ENCODE data around the gene ZNF530.

Gene ZNF530

DNA sequence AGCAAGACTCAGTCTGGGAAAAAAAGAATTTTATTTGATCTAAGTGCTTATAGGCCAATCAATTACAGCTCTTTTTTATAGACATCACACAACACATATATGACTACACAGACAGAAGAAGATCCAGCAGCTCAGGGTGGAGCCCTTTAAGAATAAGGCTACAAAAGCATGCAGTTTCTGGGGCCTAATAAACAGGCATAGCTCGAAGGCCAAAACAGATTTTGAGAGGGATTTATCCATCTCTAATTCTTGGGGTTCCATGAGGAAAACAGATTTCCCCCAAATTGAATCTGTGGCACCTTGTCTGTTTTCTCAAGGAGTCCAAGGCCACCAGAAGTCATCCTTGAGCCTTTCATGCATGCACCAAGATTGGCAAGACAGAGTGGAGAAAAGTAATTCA is 36.1 kb upstream of the ZNF530 start:
- TF ChIP-seq, protein P1, sequence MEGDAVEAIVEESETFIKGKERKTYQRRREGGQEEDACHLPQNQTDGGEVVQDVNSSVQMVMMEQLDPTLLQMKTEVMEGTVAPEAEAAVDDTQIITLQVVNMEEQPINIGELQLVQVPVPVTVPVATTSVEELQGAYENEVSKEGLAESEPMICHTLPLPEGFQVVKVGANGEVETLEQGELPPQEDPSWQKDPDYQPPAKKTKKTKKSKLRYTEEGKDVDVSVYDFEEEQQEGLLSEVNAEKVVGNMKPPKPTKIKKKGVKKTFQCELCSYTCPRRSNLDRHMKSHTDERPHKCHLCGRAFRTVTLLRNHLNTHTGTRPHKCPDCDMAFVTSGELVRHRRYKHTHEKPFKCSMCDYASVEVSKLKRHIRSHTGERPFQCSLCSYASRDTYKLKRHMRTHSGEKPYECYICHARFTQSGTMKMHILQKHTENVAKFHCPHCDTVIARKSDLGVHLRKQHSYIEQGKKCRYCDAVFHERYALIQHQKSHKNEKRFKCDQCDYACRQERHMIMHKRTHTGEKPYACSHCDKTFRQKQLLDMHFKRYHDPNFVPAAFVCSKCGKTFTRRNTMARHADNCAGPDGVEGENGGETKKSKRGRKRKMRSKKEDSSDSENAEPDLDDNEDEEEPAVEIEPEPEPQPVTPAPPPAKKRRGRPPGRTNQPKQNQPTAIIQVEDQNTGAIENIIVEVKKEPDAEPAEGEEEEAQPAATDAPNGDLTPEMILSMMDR (conservative IDR thresholded peaks at IDR 0.05; ENCODE audit: low read length): no peak
- H3K4me3 ChIP-seq (ENCODE audit: low read length): no peak overlapping the region
- DNase-seq (ENCODE audit: low read depth): no peak

DNA sequence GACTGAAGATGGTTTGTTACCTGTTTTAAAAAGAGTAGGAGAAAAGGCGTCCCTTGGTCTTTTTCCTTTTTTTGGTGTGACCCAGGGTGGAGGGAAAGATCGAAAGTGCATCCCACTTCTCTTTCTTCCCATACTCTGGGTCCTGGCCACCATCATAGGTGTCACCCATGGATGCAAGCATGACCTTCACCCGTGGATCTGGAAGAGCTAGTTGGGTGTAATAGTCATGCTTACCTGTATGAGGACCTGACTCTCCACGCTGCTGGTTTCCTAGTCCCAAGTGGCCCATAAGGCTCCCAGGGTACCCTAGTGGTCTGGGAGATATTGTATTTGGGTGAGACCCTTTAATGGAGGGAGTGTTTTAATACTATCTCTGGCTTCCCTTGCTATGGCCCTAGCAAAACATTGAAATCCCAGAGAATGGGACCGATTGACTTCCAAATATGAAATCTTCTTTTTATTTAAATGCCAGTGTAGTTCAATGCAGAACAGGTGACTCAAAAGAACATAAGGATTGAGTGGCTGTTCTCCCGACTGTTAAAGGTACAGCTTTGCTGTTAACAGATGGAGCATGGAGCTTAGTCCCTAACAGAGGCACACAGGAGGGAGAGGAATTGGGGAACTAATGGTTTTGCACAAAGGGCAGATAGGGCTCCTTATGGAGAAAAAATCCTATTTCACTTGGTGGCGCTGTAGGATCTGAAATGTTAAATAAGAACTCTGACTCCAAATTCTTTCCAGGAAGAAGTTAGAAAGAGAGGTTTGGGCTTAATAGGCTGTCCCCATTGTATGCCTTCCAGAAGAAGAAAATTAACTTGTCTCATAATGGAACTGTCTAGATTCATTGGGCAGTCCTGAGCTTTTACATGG is 33.1 kb upstream of the ZNF530 start:
- no peak overlapping the region for H3K4me3 ChIP-seq (ENCODE audit: low read length)
- TF ChIP-seq, protein P1 (conservative IDR thresholded peaks at IDR 0.05; ENCODE audit: low read length): no peak
- DNase-seq (ENCODE audit: low read depth): peak; percentile 27

DNA sequence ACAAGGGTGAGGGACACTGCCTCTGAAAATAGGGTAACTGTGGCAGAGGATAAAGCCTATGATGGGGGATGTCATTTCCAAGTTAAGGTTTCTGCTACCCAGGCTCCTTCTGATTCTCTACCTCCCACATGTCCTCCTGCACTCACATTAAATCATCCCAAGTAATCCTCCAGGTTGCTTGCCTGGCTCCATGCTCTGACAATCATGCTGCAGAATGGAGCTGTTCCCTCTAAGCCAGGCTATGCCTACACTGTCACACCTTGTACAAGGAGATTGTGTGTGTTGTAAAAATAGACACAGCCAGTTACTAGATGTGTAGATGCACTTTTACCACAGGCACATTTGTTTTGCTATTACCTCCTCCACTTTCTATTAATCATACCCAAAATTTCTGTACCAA is 29.0 kb upstream of the ZNF530 start:
- DNase-seq (ENCODE audit: low read depth): no peak
- no peak overlapping the region for H3K4me3 ChIP-seq (ENCODE audit: low read length)
- TF ChIP-seq, protein P1 (conservative IDR thresholded peaks at IDR 0.05; ENCODE audit: low read length): no peak

DNA sequence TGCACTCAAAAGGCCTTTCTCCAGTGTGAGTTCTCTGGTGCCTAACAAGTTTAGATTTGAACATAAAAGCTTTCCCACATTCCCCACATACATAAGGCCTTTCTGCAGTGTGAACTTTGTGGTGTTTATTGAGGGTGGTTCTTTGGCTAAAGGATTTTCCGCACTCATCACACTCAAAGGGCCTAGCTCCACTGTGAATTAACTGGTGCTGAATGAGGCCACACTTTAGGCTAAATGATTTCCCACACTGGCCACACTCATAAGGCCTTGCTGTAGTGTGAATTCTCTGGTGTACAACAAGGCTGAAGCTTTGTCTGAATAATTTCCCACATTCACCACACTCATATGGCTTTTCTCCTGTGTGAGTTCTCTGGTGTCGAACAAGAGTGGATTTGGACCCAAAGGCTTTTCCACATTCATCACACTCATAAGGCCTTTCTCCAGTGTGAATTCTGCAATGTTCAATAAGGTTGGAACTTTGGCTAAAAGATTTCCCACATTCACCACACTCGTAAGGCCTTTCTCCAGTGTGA is 27.2 kb upstream of the ZNF530 start:
- H3K4me3 ChIP-seq (ENCODE audit: low read length): no peak overlapping the region

DNA sequence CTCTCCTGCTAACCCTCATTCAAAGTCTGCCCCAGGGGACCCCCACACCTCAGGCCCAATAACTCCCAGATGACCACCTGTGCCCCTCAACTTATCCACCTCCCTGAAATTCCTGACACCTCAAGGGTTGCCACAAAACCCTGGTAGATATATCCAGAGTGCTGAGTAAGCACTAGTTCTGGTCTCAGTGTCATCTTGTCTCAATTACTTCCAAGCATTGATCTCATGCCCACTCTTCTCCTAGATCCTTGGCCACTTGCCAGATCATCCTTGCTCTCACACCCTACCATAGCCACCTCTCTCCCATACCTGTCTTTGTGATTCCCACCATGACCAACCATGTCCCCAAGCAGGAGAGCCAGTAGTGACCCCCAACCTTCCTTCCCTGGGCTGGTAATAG is 23.0 kb upstream of the ZNF530 start:
- H3K4me3 ChIP-seq (ENCODE audit: low read length): no peak overlapping the region
- TF ChIP-seq, protein P1 (conservative IDR thresholded peaks at IDR 0.05; ENCODE audit: low read length): no peak
- no peak for DNase-seq (ENCODE audit: low read depth)

More for the DNA sequence above, 27.2 kb upstream of the ZNF530 start:
- no peak for DNase-seq (ENCODE audit: low read depth)
- TF ChIP-seq, protein P1 (conservative IDR thresholded peaks at IDR 0.05; ENCODE audit: low read length): no peak

DNA sequence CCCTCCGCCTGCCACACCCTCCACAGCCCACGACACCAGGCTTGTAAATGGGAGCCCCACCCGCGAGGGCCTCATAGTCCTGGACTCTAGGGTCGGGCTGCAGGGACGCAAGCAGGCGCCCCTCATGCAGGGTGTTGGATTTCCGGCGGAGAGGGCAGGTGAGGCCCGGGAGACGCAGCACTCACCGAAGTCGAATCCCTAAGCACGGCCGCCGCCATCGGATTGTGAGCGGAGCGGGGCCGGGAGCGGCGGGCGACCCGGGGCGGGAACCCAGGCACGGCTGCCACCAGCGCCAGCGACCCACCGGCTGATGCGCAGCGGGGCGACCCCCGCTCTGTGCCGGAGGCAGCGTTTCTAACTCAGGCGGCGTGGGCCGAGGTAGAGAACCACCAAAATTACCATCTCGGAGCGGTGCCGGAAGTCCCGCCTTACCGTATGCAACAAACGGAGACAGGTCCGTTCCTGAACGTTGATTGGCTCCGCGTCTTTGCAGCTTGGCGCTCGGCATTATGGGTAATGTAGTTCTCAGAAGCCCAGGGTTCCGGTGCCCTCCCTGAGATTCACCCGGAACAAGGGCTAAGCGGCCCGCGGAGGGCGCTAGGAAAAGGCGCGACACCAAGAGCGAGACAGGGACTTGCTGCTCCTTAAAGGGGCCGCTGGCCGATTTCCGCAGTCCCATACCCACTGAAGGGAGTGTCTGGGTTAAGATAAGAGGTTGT is 21.0 kb upstream of the ZNF530 start, which contains the start of gene ZNF416:
ZNF416 (minus strand) TSS at position 425 of the 719 bp plus-strand sequence; CDS start at position 218, 207 bp downstream.
- peak; percentile 98 for DNase-seq (ENCODE audit: low read depth)
- H3K4me3 ChIP-seq (ENCODE audit: low read length): peak within 1 kb of the TSS; percentile 90
- TF ChIP-seq, protein P1 (conservative IDR thresholded peaks at IDR 0.05; ENCODE audit: low read length): peak; percentile 29

All from AG10803 (cell line).